ENCODE measurements around the gene GIPC2. TPM values are rescaled to one million over a fixed set of nuclear protein-coding genes. Genes with fewer than 3 reads are reported as not detected.

Gene GIPC2
- total and polyA plus RNA-seq, 2 of the 4 experiments (the other 2 are of a cell fraction): 0.07 to 0.18 TPM

GRCh38 chr1:78033797-78034172, 12.0 kb upstream of the GIPC2 start:
- ATAC-seq (ENCODE audit: low read depth) (no peak), DNase-seq (no peak)
- Histone ChIP-seq H3K4ac (ENCODE audit: low read depth, low read length) (no peak overlapping the region), H3K4me1 (ENCODE audit: control insufficient read depth, insufficient read depth, low read length) (no peaks in the 10 kb centered on the region), H3K9me3 (ENCODE audit: control insufficient read depth, insufficient read depth, low read length) (no peaks in the 10 kb centered on the region), H3K9me1 (ENCODE audit: insufficient read depth, low read length) (no peaks in the 10 kb centered on the region), H3K27me3 (ENCODE audit: control insufficient read depth, insufficient read depth, low read length) (no peaks in the 10 kb centered on the region), H4K5ac (ENCODE audit: low read depth, low read length) (no peak overlapping the region), H2AK5ac (ENCODE audit: low read depth, low read length) (no peak overlapping the region), H2BK120ac (ENCODE audit: low read depth, low read length) (no peak overlapping the region), H3K79me1 (ENCODE audit: low read depth in 1 of 2, low read length in 2 of 2) (no peaks in the 10 kb centered on the region), H4K8ac (ENCODE audit: low read depth in 2 of 2, low read length in 2 of 2) (no peak overlapping the region), H3K23ac (ENCODE audit: low read depth, low read length) (no peak overlapping the region), H4K20me1 (ENCODE audit: insufficient read depth, low read length) (no peaks in the 10 kb centered on the region), H3K9ac (ENCODE audit: low read depth, low read length) (no peak overlapping the region), H3K27ac (ENCODE audit: insufficient read depth, low read length) (no peak overlapping the region), H2BK15ac (ENCODE audit: low read depth, low read length) (no peak overlapping the region), H2AFZ (replicated peaks; ENCODE audit: low read length, poor library complexity) (no peak overlapping the region), H3K4me3 (ENCODE audit: insufficient read depth, low read depth, low read length) (no peak overlapping the region), H3K4me2 (ENCODE audit: low read depth, low read length) (no peak overlapping the region), H4K91ac (ENCODE audit: insufficient read depth, low read depth, low read length) (no peak overlapping the region), H3K14ac (replicated peaks; ENCODE audit: low read depth, low read length) (no peak overlapping the region), H2AK9ac (replicated peaks; ENCODE audit: low read depth, low read length, poor library complexity) (no peak overlapping the region), H3K36me3 (ENCODE audit: control insufficient read depth, insufficient read depth, low read length) (no peaks in the 10 kb centered on the region), H3K56ac (ENCODE audit: extremely low read depth, insufficient read depth, low read length) (no peak overlapping the region), H2BK20ac (ENCODE audit: low read depth, low read length) (no peak overlapping the region), H3K18ac (ENCODE audit: low read depth, low read length) (no peak overlapping the region), H2BK5ac (ENCODE audit: low read depth, low read length, poor library complexity, severe bottlenecking) (no peak overlapping the region)
- dilution Hi-C loops (cut with HindIII; ENCODE audit: low sequenced_read_pairs, unreplicated experiment) (no loop called here), in situ Hi-C loops (cut with MboI; ENCODE audit: low sequenced_read_pairs) (no loop called here), intact Hi-C loops (cut with micrococcal nuclease) (no loop called here)
- BruUV-seq (replicated peaks): no TSS peak
- CTCF ChIA-PET: no interaction called here
- WGBS, 2 experiments (ENCODE audit: extremely low coverage in 2 of 2, insufficient read length in 1 of 2): no CpG with 5 or more reads among the region's 3 CpGs
- POLR2A ChIA-PET (ENCODE audit: unreplicated experiment): no interaction called here
- TF ChIP-seq FOS (IDR thresholded peaks at IDR 0.05; ENCODE audit: low read depth, low read length): no peak
- no peak for TF ChIP-seq CHD1 (IDR thresholded peaks at IDR 0.05; ENCODE audit: low read depth, low read length)
- no peak for TF ChIP-seq RCOR1 (IDR thresholded peaks at IDR 0.05; ENCODE audit: insufficient replicate concordance, low read length)
- TF ChIP-seq, protein P1, sequence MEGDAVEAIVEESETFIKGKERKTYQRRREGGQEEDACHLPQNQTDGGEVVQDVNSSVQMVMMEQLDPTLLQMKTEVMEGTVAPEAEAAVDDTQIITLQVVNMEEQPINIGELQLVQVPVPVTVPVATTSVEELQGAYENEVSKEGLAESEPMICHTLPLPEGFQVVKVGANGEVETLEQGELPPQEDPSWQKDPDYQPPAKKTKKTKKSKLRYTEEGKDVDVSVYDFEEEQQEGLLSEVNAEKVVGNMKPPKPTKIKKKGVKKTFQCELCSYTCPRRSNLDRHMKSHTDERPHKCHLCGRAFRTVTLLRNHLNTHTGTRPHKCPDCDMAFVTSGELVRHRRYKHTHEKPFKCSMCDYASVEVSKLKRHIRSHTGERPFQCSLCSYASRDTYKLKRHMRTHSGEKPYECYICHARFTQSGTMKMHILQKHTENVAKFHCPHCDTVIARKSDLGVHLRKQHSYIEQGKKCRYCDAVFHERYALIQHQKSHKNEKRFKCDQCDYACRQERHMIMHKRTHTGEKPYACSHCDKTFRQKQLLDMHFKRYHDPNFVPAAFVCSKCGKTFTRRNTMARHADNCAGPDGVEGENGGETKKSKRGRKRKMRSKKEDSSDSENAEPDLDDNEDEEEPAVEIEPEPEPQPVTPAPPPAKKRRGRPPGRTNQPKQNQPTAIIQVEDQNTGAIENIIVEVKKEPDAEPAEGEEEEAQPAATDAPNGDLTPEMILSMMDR (conservative IDR thresholded peaks at IDR 0.05; ENCODE audit: low read depth, low read length): no peak
- TF ChIP-seq POLR2A (IDR thresholded peaks at IDR 0.05; ENCODE audit: low read depth, low read length): no peak
- TF ChIP-seq, protein P2, sequence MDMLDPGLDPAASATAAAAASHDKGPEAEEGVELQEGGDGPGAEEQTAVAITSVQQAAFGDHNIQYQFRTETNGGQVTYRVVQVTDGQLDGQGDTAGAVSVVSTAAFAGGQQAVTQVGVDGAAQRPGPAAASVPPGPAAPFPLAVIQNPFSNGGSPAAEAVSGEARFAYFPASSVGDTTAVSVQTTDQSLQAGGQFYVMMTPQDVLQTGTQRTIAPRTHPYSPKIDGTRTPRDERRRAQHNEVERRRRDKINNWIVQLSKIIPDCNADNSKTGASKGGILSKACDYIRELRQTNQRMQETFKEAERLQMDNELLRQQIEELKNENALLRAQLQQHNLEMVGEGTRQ (IDR thresholded peaks at IDR 0.05; ENCODE audit: low read depth, low read length): no peak
- TF ChIP-seq SMC3 (IDR thresholded peaks at IDR 0.05; ENCODE audit: low read depth, low read length): no peak
- TF ChIP-seq CEBPB (IDR thresholded peaks at IDR 0.05; ENCODE audit: low read depth, low read length): no peak
- no peak for TF ChIP-seq MXI1 (IDR thresholded peaks at IDR 0.05; ENCODE audit: borderline replicate concordance, low read depth, low read length)
- no peak for TF ChIP-seq MAFK (IDR thresholded peaks at IDR 0.05; ENCODE audit: low read depth, low read length)

All from IMR-90 (cell line).